Measurements from ENCODE around the gene ENTR1. TPM values are rescaled to one million over a fixed set of nuclear protein-coding genes. Genes with fewer than 3 reads are reported as not detected.

ENTR1 gene
- total and polyA plus RNA-seq, 2 of the 13 experiments (the other 11 are each of a cell fraction or from before 2014, with no cell fraction given) = 70.1 to 76.4 TPM

GRCh38 chr9:136439481-136440408 is 29.3 kb upstream of the ENTR1 start, which contains the start of gene INPP5E (continued):
- TF ChIP-seq UBTF (CRISPR knock-in tag; IDR thresholded peaks at IDR 0.05) = peak; percentile 79; the same call in 1 of the 2 replicates
- TF ChIP-seq, protein P1, sequence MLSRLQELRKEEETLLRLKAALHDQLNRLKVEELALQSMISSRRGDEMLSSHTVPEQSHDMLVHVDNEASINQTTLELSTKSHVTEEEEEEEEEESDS (CRISPR knock-in tag; IDR thresholded peaks at IDR 0.05; ENCODE audit: borderline replicate concordance) = no peak
- TF ChIP-seq RARA (CRISPR knock-in tag; IDR thresholded peaks at IDR 0.05) = no peak
- TF ChIP-seq KAT7 (CRISPR knock-in tag; IDR thresholded peaks at IDR 0.05; ENCODE audit: borderline replicate concordance) = no peak
- peak; percentile 84; the same call in 1 of the 2 replicates for TF ChIP-seq ZNF234 (CRISPR knock-in tag; conservative IDR thresholded peaks at IDR 0.05)
- no peak for TF ChIP-seq ZFP37 (CRISPR knock-in tag; IDR thresholded peaks at IDR 0.05; ENCODE audit: borderline replicate concordance)
- TF ChIP-seq ZNF607 (CRISPR knock-in tag; IDR thresholded peaks at IDR 0.05; ENCODE audit: borderline replicate concordance) = peak; percentile 60; the same call in 1 of the 2 replicates
- no peak for TF ChIP-seq ZNF703 (CRISPR knock-in tag; IDR thresholded peaks at IDR 0.05; ENCODE audit: borderline replicate concordance)
- TF ChIP-seq TRAFD1 (CRISPR knock-in tag; IDR thresholded peaks at IDR 0.05; ENCODE audit: borderline replicate concordance) = no peak
- no peak for TF ChIP-seq ZNF292 (CRISPR knock-in tag; IDR thresholded peaks at IDR 0.05; ENCODE audit: borderline replicate concordance, low read depth)
- no peak for TF ChIP-seq FOSL2 (CRISPR knock-in tag; IDR thresholded peaks at IDR 0.05)
- no peak for TF ChIP-seq ZBTB20 (CRISPR knock-in tag; IDR thresholded peaks at IDR 0.05; ENCODE audit: borderline replicate concordance, low read depth)
- TF ChIP-seq, protein P2, sequence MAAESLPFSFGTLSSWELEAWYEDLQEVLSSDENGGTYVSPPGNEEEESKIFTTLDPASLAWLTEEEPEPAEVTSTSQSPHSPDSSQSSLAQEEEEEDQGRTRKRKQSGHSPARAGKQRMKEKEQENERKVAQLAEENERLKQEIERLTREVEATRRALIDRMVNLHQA (CRISPR knock-in tag; IDR thresholded peaks at IDR 0.05) = no peak
- no peak for TF ChIP-seq ZNF225 (CRISPR knock-in tag; IDR thresholded peaks at IDR 0.05)
- TF ChIP-seq KLF6 (CRISPR knock-in tag; IDR thresholded peaks at IDR 0.05) = no peak
- no peak for TF ChIP-seq ZNF441 (CRISPR knock-in tag; IDR thresholded peaks at IDR 0.05; ENCODE audit: borderline replicate concordance)
- no peak for TF ChIP-seq ZSCAN22 (CRISPR knock-in tag; IDR thresholded peaks at IDR 0.05)
- no peak for TF ChIP-seq SOX5 (CRISPR knock-in tag; IDR thresholded peaks at IDR 0.05; ENCODE audit: borderline replicate concordance)
- TF ChIP-seq EEA1 (CRISPR knock-in tag; IDR thresholded peaks at IDR 0.05; ENCODE audit: borderline replicate concordance) = no peak
- no peak for TF ChIP-seq TP53 (CRISPR knock-in tag; conservative IDR thresholded peaks at IDR 0.05)
- no peak for TF ChIP-seq ATRX (CRISPR knock-in tag; IDR thresholded peaks at IDR 0.05; ENCODE audit: borderline replicate concordance)
- TF ChIP-seq HOXA7 (CRISPR knock-in tag; IDR thresholded peaks at IDR 0.05) = no peak
- TF ChIP-seq ZNF773 (CRISPR knock-in tag; IDR thresholded peaks at IDR 0.05; ENCODE audit: borderline replicate concordance) = no peak

Measured in HepG2 (cell line).